ENCODE data around the gene RNF4. TPM values are rescaled to one million over a fixed set of nuclear protein-coding genes. Genes with fewer than 3 reads are reported as not detected.
"Not testable (repeated sequence)": the region's sequence is repeated elsewhere in the genome, so short reads cannot be mapped to it uniquely, and the experiment has no call there.

RNF4 gene
- total RNA-seq, 1 experiment from 2014 or later = 89.0 TPM

GRCh38 chr4:2457481-2458295 is 11.2 kb upstream of the RNF4 start:
- DNase-seq (ENCODE audit: low read depth) = no peak

DNA sequence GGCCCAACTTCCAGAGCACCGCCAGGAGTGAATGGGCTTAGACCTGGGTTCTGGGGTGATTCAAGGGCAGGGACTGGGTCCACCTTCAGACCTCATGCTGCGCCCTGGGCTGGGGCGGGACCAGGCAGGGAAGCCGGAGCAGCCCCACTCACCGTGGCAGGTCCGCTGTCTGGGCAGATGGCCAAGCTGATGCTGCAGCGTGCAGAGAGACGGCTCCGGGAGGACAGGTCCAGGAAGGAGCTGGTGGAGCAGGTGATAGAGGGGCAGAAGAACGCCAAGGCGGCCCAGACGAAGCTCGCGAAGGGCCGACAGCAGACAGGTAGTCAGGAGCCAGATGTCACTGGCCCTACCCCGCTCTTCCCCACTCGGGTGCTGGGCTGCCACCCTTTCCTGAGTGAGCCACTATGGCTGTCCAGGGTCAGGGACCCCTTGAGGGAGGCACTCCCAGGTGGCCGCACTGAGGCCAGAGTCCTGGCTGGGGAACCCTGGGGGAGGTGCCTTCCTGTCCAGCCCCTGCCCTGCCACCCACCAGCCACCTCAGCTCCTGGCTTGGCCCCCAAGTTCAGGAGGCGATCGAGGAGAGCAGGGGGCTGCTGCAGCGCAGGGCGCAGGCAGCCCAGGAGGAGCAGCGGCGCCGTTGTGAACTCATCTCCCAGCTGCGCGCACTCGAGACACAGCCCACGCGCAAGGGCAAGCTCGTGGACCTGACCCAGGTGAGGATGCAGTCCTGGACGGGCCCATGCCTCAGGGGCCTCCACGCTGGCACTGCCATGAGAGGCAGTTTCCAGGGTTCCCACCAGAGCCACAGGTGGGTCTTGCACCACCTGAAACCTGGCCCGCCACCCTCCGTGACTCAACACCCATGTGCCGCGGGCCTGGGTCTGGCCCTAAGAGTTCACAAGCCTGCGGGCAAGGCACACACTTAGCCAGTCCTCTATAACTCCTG is 10.1 kb upstream of the RNF4 start:
- DNase-seq (ENCODE audit: low read depth) = no peak

- no peak for DNase-seq (ENCODE audit: low read depth)
Measured at GRCh38 chr4:2459589-2460349, 9.1 kb upstream of the RNF4 start.

DNA sequence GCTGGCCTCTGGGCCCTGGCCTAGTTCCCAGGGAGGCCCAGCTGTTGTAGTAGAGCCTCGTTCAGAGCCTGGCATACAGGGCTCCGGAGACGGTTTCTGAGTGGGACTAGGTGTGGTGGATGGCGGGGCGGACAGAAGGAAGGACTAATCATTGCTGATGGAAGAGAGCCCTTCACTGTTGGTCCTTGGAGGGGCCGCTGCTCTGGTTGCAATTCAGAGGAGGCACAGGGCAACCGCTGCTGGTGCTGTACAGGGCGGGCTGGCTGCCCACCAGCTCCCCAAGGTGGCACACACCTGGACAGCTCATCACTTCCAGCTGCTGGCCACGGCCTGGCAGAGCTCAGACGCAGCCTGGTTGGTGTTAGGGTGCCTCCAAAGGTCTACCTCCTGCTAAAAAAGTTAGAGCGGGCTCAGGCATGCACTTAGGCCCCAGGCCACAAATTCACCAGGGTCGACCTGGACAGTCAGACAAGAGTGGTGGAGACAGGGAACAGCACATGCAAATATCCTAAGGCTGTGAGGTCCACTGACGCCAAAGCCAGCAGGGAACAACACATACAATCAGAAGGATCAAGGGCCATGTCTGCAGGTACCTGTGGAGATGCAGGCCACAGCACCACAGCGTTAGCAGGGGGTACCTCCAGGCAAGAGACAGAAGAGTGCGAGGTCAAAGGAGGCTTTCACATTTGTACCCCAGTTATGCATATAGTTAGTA is 7.5 kb upstream of the RNF4 start:
- no peak for DNase-seq (ENCODE audit: low read depth)

GRCh38 chr4:2462218-2462991 is 6.5 kb upstream of the RNF4 start:
- DNase-seq (ENCODE audit: low read depth) = peak; percentile 79

- DNase-seq (ENCODE audit: low read depth) = no peak
Measured at GRCh38 chr4:2462992-2463762, 5.7 kb upstream of the RNF4 start.

- no peak for DNase-seq (ENCODE audit: low read depth)
Measured at GRCh38 chr4:2465032-2465431, 3.9 kb upstream of the RNF4 start.

- not testable (repeated sequence) for DNase-seq (ENCODE audit: low read depth)
Measured at GRCh38 chr4:2465544-2465943, 3.4 kb upstream of the RNF4 start.

- peak; percentile 51 for DNase-seq (ENCODE audit: low read depth)
Measured at GRCh38 chr4:2469192-2469984, 482 bp downstream of the RNF4 start.

- no peak for DNase-seq (ENCODE audit: low read depth)
Measured at GRCh38 chr4:2470791-2471190, 1.9 kb downstream of the RNF4 start.

GRCh38 chr4:2472187-2472586 is 3.3 kb downstream of the RNF4 start:
- no peak for DNase-seq (ENCODE audit: low read depth)

DNA sequence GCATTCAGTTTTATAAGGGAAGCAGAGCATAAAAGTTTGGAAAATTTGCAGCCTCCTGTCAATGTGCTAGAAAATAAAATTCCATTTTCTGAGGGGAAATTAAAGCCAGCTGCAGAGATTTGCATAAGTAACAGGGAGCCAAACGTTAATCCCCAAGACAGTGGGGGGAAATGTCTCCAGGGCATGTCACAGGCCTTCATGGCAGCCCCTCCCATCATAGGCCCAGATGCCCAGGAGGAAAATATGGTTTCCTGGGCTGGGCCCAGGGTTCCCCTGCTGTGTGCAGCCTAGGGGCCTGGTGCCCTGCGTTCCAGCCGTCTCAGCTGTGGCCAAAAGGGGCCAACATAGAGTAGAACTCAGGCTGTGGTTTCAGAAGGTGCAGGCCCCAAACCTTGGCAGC is 9.3 kb downstream of the RNF4 start:
- no peak for DNase-seq (ENCODE audit: low read depth)

- no peak for DNase-seq (ENCODE audit: low read depth)
Measured at GRCh38 chr4:2480649-2481048, 11.7 kb downstream of the RNF4 start.

- no peak for DNase-seq (ENCODE audit: low read depth)
Measured at GRCh38 chr4:2482192-2482591, 13.3 kb downstream of the RNF4 start.

DNA sequence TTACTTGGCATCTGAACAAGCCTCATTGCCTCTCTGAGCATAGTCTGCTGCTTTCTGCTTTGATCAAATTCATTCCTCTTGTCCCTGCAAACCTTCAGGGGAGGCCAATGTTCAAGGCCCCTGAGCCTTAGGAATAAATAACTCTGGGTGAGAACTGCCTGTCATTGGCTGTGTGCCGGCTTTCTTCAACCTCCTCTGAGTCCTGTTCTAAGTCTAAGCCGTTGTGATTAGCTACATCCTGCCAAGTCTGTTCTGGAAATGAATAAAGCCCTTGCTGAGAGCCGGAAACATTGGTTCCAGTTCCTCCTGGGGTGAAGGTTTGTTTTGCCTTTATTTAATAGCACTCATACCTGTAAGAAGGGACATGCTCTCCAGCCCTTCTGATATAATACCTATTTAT is 13.8 kb downstream of the RNF4 start:
- DNase-seq (ENCODE audit: low read depth) = no peak

DNA sequence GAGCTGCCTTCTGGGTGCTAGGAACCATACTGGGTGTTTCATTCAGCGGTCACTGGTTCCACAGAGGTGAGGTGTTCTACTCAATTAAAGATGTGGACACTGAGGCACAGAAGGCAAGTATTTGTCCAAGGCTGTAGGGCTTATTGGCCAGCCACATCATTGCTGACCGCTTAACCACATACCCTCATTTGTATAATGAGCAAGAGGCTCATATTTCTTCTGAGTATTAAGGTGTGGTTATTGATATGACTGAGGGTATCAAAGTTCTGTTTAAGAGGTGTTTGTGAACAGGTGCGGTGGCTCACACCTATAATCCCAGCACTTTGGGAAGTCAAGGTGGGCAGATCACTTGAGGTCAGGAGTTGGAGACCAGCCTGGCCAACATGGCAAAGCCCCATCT is 14.3 kb downstream of the RNF4 start:
- DNase-seq (ENCODE audit: low read depth) = no peak

- DNase-seq (ENCODE audit: low read depth) = no peak
Measured at GRCh38 chr4:2484185-2484584, 15.3 kb downstream of the RNF4 start.

GRCh38 chr4:2484993-2485392 is 16.1 kb downstream of the RNF4 start:
- DNase-seq (ENCODE audit: low read depth) = no peak

DNA sequence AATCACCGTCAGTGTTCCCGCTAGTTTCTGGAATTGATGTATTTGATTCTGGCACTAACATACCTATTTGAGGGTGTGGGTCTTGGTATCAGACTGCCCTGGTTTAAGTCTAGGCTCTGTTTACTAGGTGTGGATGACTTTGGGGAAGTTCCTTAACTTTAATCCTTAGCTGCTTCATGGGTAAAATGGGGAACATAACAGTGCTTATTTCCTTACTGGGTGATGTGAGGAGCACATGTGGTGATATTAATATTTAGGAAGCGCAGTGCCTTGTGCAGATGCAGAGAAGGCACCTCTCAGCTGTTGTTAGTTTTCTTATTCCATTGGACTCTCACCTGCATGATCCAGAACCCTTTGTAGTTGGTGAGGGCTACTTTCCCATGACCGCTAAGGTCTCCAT is 17.1 kb downstream of the RNF4 start:
- no peak for DNase-seq (ENCODE audit: low read depth)

All from Daoy (cell line).